Measurements from ENCODE around the gene FAM177A1.
"Not testable (repeated sequence)": the region's sequence is repeated elsewhere in the genome, so short reads cannot be mapped to it uniquely, and the experiment has no call there.

FAM177A1 gene

DNA sequence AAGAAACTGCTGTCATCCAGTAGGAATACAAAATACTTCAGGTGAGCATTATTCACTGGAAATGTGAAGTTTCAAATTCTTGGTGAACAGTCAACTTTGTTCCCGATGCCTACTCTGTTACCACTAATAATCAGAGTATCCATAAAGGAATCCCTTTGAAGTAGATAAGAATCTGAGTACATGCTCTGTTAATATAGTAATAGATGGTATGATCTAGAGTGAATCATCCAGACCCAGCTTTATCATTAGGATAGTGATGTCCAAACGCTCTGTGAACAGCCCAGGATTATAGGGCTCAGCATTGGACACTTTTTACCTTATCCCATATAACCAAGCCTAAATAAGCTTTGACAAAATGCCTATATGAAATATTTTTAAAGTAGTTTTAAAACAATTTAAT, 42.4 kb downstream of the FAM177A1 start:
- H3K4me3 ChIP-seq (ENCODE audit: insufficient read depth, low read depth, low read length): no peak overlapping the region
- WGBS, 2 experiments: 100% methylated on average over 2 of the region's 2 CpGs; no CpG with 5 or more reads in 1 of the 2 experiments
- peaks cover 12% of the 10 kb centered on the region for H3K36me3 ChIP-seq (ENCODE audit: control insufficient read depth, insufficient read depth, low read length)

DNA sequence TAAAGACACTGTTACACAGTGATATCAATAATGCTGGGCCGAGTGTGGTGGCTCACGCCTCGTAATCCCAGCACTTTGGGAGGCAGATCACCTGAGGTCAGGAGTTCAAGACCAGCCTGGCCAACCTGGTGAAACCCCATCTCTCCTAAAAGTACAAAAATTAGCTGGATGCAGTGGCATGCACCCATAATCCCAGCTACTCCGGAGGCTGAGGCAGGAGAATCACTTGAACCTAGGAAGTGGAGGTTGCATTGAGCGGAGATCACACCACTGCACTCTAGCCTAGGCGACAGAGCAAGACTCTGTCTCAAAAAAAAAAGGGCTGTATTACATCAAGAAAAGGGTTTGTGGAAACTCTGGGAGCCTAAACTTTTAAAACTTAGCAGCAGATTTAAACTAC, 48.6 kb downstream of the FAM177A1 start:
- 97% methylated on average over 6 of the region's 6 CpGs for WGBS, 2 experiments
- not testable (repeated sequence) for H3K27me3 ChIP-seq (ENCODE audit: control insufficient read depth, insufficient read depth, low read length, poor library complexity, severe bottlenecking); H3K4me3 ChIP-seq (ENCODE audit: insufficient read depth, low read depth, low read length); H3K27ac ChIP-seq (ENCODE audit: insufficient read depth, low read depth, low read length, poor library complexity, severe bottlenecking); H3K4me1 ChIP-seq (ENCODE audit: control insufficient read depth, insufficient read depth, low read length); H3K9me3 ChIP-seq (ENCODE audit: control insufficient read depth, low read length)
- peaks cover 23% of the 10 kb centered on the region for H3K36me3 ChIP-seq (ENCODE audit: control insufficient read depth, insufficient read depth, low read length)

More for the DNA sequence above, 42.4 kb downstream of the FAM177A1 start:
- H3K27me3 ChIP-seq (ENCODE audit: control insufficient read depth, insufficient read depth, low read length, poor library complexity, severe bottlenecking): no peaks in the 10 kb centered on the region
- no peak overlapping the region for H3K27ac ChIP-seq (ENCODE audit: insufficient read depth, low read depth, low read length, poor library complexity, severe bottlenecking)
- H3K4me1 ChIP-seq (ENCODE audit: control insufficient read depth, insufficient read depth, low read length): no peaks in the 10 kb centered on the region
- no peaks in the 10 kb centered on the region for H3K9me3 ChIP-seq (ENCODE audit: control insufficient read depth, low read length)

DNA sequence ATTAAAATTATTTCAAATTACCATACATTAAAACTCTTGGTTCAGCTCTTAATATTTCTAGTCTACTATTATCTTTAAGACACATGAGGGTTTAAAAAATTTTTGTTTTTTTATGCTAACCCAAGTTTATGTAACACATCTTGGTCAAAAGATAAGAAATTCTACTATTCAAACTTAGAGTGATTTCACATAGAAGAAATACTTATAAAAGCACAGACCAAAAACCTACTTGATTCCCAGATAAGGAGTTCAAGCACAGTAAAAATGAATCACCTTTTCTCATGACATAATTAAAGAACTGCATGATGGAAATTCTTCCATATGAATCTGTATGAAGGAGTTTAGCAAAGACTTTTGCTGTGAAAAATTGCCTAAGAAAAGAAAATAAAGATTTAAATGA, 61.8 kb downstream of the FAM177A1 start:
- Histone ChIP-seq H3K36me3 (ENCODE audit: control insufficient read depth, insufficient read depth, low read length) (peaks cover 25% of the 10 kb centered on the region), H3K4me1 (ENCODE audit: control insufficient read depth, insufficient read depth, low read length) (no peaks in the 10 kb centered on the region), H3K9me3 (ENCODE audit: control insufficient read depth, low read length) (no peaks in the 10 kb centered on the region), H3K4me3 (ENCODE audit: insufficient read depth, low read depth, low read length) (no peak overlapping the region), H3K27me3 (ENCODE audit: control insufficient read depth, insufficient read depth, low read length, poor library complexity, severe bottlenecking) (no peaks in the 10 kb centered on the region), H3K27ac (ENCODE audit: insufficient read depth, low read depth, low read length, poor library complexity, severe bottlenecking) (no peak overlapping the region)

DNA sequence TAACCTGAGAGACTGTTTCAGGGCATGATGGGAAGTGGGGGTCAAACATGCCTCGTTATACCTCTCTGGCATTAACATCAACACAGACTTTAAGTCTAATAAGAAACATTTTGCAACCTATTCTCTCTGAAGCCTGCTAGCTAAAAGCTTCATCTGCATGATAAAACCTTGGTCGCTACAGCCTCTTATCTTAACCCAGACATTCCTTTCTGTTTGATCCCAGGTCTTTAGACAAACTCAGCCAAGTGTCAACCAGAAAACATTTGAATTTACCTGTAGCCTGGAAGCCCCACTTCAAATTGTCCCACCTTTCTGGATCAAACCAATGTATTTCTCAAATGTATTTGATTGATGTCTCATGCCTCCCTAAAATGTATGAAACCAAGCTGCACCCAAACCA, 66.6 kb downstream of the FAM177A1 start:
- Histone ChIP-seq H3K27ac (ENCODE audit: insufficient read depth, low read depth, low read length, poor library complexity, severe bottlenecking) (no peak overlapping the region), H3K9me3 (ENCODE audit: control insufficient read depth, low read length) (no peaks in the 10 kb centered on the region), H3K36me3 (ENCODE audit: control insufficient read depth, insufficient read depth, low read length) (peaks cover 18% of the 10 kb centered on the region), H3K4me3 (ENCODE audit: insufficient read depth, low read depth, low read length) (no peak overlapping the region), H3K27me3 (ENCODE audit: control insufficient read depth, insufficient read depth, low read length, poor library complexity, severe bottlenecking) (no peaks in the 10 kb centered on the region), H3K4me1 (ENCODE audit: control insufficient read depth, insufficient read depth, low read length) (no peaks in the 10 kb centered on the region)
- 67 to 68% methylated on average over 2 of the region's 2 CpGs for WGBS, 2 experiments

DNA sequence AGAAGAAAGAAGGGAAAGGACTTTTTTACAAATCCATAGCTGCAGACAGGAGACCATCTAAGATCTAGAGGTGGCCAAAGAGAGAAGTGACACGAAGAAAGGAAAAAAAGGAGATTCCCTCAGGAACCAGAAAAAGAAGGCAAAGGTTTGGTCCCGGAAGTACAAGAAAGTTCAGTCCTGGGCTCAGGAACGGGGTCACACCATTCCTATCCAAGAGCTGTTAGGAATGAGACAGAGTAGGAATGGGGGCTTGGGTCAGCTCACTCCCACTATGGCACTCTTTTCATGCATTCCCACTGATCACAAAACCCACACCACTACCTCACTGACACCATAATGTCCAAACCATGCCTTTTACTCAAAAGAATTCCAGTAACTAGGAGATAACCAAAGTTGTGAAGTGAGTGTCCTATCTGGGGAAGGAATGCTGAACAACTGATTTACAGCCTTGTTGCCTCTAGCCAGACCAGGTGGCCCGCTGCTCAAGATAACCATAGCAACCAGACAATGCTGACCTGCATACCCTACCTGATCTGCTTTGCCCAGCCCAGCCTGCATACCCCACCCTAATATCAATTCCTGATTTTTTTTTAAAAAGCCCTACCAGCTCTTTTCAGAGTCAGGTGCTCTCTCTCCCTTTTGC, 67.4 kb downstream of the FAM177A1 start:
- Histone ChIP-seq H3K9me3 (ENCODE audit: control insufficient read depth, low read length) (no peaks in the 10 kb centered on the region), H3K4me3 (ENCODE audit: insufficient read depth, low read depth, low read length) (no peak overlapping the region), H3K27ac (ENCODE audit: insufficient read depth, low read depth, low read length, poor library complexity, severe bottlenecking) (no peak overlapping the region), H3K4me1 (ENCODE audit: control insufficient read depth, insufficient read depth, low read length) (no peaks in the 10 kb centered on the region), H3K36me3 (ENCODE audit: control insufficient read depth, insufficient read depth, low read length) (peaks cover 18% of the 10 kb centered on the region), H3K27me3 (ENCODE audit: control insufficient read depth, insufficient read depth, low read length, poor library complexity, severe bottlenecking) (no peaks in the 10 kb centered on the region)
- WGBS, 2 experiments: 94 to 95% methylated on average over 4 of the region's 4 CpGs

- Histone ChIP-seq H3K36me3 (ENCODE audit: control insufficient read depth, insufficient read depth, low read length) (peaks cover 18% of the 10 kb centered on the region), H3K27me3 (ENCODE audit: control insufficient read depth, insufficient read depth, low read length, poor library complexity, severe bottlenecking) (no peaks in the 10 kb centered on the region), H3K9me3 (ENCODE audit: control insufficient read depth, low read length) (no peaks in the 10 kb centered on the region), H3K4me1 (ENCODE audit: control insufficient read depth, insufficient read depth, low read length) (no peaks in the 10 kb centered on the region), H3K4me3 (ENCODE audit: insufficient read depth, low read depth, low read length) (no peak overlapping the region), H3K27ac (ENCODE audit: insufficient read depth, low read depth, low read length, poor library complexity, severe bottlenecking) (no peak overlapping the region)
- WGBS, 2 experiments: 100% methylated on average over 1 of the region's 2 CpGs; no CpG with 5 or more reads in 1 of the 2 experiments
Observed at GRCh38 chr14:35114036-35114435, 68.0 kb downstream of the FAM177A1 start.

- no peaks in the 10 kb centered on the region for H3K27me3 ChIP-seq (ENCODE audit: control insufficient read depth, insufficient read depth, low read length, poor library complexity, severe bottlenecking)
- peaks cover 14% of the 10 kb centered on the region for H3K36me3 ChIP-seq (ENCODE audit: control insufficient read depth, insufficient read depth, low read length)
- no peaks in the 10 kb centered on the region for H3K4me1 ChIP-seq (ENCODE audit: control insufficient read depth, insufficient read depth, low read length)
- WGBS, 2 experiments: 86 to 94% methylated on average over 4 of the region's 4 CpGs
- no peak overlapping the region for H3K27ac ChIP-seq (ENCODE audit: insufficient read depth, low read depth, low read length, poor library complexity, severe bottlenecking)
- no peak overlapping the region for H3K4me3 ChIP-seq (ENCODE audit: insufficient read depth, low read depth, low read length)
- no peaks in the 10 kb centered on the region for H3K9me3 ChIP-seq (ENCODE audit: control insufficient read depth, low read length)
Observed at GRCh38 chr14:35116242-35116641, 70.2 kb downstream of the FAM177A1 start.

- Histone ChIP-seq H3K4me1 (ENCODE audit: control insufficient read depth, insufficient read depth, low read length) (no peaks in the 10 kb centered on the region), H3K36me3 (ENCODE audit: control insufficient read depth, insufficient read depth, low read length) (peaks cover 7% of the 10 kb centered on the region), H3K27ac (ENCODE audit: insufficient read depth, low read depth, low read length, poor library complexity, severe bottlenecking) (no peak overlapping the region), H3K27me3 (ENCODE audit: control insufficient read depth, insufficient read depth, low read length, poor library complexity, severe bottlenecking) (no peaks in the 10 kb centered on the region), H3K4me3 (ENCODE audit: insufficient read depth, low read depth, low read length) (no peak overlapping the region), H3K9me3 (ENCODE audit: control insufficient read depth, low read length) (no peaks in the 10 kb centered on the region)
- WGBS, 2 experiments: 97 to 100% methylated on average over 2 of the region's 2 CpGs
Observed at GRCh38 chr14:35117112-35117511, 71.0 kb downstream of the FAM177A1 start.

DNA sequence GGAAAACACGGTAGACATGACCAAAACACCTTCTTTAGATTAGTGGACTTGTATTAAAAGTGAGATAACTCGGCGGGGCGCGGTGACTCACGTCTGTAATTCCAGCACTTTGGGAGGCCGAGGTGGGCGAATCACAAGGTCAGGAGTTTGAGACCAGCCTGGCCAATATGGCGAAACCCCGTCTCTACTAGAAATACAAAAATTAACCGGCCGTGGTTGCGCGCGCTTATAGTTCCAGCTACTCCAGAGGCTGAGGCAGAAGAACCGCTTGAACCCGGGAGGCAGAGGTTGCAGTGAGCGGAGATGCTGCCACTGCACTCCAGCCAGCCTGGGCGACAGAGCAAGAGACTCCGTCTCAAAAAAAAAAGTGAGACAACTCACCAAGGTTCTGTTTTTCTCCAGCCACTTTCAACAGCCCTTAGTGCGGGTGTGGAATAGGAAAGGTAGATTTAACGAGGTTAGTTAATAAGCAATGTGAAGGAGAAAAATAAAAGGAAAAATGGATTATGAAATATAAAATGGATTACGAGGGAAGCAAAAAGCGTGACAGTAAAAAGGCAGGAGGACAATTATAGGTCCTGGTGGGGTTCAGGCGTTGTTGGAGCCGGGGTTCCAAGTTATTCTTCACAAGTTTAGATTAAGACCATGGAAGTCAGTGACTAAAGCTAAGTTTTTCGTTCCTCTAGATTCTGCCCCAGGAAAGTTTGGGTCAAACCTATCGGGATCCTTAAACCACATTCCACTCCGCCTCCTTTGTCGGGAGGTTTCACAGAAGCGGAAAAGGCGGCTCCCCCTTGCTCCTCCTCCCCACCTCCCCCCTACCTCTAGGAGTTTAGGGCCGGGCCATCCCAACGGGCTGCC, 75.2 kb downstream of the FAM177A1 start:
- Histone ChIP-seq H3K27me3 (ENCODE audit: control insufficient read depth, insufficient read depth, low read length, poor library complexity, severe bottlenecking) (no peaks in the 10 kb centered on the region), H3K4me3 (ENCODE audit: insufficient read depth, low read depth, low read length) (peak overlapping the region; percentile 71), H3K27ac (ENCODE audit: insufficient read depth, low read depth, low read length, poor library complexity, severe bottlenecking) (peak overlapping the region; percentile 98), H3K9me3 (ENCODE audit: control insufficient read depth, low read length) (no peaks in the 10 kb centered on the region), H3K36me3 (ENCODE audit: control insufficient read depth, insufficient read depth, low read length) (no peaks in the 10 kb centered on the region), H3K4me1 (ENCODE audit: control insufficient read depth, insufficient read depth, low read length) (no peaks in the 10 kb centered on the region)
- 38% methylated on average over 34 of the region's 34 CpGs for WGBS, 2 experiments

GRCh38 chr14:35121887-35122695, 76.0 kb downstream of the FAM177A1 start, which contains the start of the genes PPP2R3C and PRORP:
PPP2R3C (minus strand) TSS chr14:35121990; CDS start chr14:35121959, 31 bp downstream.
PRORP (plus strand) TSS chr14:35122552; CDS start chr14:35123246, 694 bp downstream.
- WGBS, 2 experiments: 0% methylated on average over 57 of the region's 57 CpGs
- H3K27ac ChIP-seq (ENCODE audit: insufficient read depth, low read depth, low read length, poor library complexity, severe bottlenecking): peak within 1 kb of the TSS; percentile 98

More at GRCh38 chr14:35121887-35122695, 76.0 kb downstream of the FAM177A1 start, which contains the start of the genes PPP2R3C and PRORP:
- peak within 1 kb of the TSS; percentile 71 for H3K4me3 ChIP-seq (ENCODE audit: insufficient read depth, low read depth, low read length)
- no peaks in the 10 kb centered on the region for H3K36me3 ChIP-seq (ENCODE audit: control insufficient read depth, insufficient read depth, low read length)
- H3K9me3 ChIP-seq (ENCODE audit: control insufficient read depth, low read length): no peaks in the 10 kb centered on the region
- no peaks in the 10 kb centered on the region for H3K4me1 ChIP-seq (ENCODE audit: control insufficient read depth, insufficient read depth, low read length)
- H3K27me3 ChIP-seq (ENCODE audit: control insufficient read depth, insufficient read depth, low read length, poor library complexity, severe bottlenecking): no peaks in the 10 kb centered on the region

All from ectodermal cell (in vitro differentiated cells).